HG02981 (cell line): ENCODE measurements around the gene CAMK2D.

Experiments
- ATAC-seq: cut with Tn5 transposase; IDR thresholded peaks from one replicate; pipeline ENCODE4 v1.9.1; 2021; ENCODE audit warnings: mild to moderate bottlenecking, moderate library complexity; ENCODE audit not compliant: unreplicated experiment

CAMK2D gene

DNA sequence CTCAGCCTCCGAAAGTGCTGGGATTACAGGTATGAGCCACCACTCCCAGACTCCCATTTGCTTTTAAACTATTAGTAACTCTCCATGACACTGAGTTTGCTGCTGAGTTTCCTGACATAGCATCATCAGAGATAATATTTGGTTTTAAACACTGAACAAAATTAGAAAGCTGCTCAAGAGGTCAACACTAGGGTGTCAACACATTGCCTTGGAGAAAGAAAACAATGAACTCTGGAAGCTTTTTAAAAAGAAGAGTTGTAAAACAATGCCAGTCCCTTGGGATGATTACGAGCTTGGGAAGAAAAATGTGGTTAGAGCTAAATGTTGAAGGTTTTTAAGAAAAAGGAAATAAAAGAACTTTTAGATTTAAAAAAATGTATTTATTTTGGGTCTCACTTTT is 264.8 kb downstream of the CAMK2D start:
- no peak for ATAC-seq

DNA sequence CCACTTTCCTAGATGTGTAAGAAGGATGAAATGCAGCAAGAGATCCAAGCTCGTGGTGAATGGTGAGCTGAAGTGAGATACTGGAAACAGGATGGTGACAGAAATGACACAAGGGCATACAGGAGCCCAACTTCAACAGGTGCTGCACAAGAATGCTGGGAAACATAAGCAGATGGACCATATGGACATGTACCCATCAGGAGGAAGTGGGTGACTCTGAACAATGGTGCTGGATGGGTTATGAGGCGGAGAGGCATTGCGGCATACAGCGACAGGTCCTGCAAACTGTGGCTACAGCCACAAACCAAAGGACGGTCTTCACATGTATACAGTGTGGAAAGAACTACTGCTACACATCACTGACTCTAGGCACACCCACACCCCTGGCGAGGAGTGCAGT is 265.7 kb downstream of the CAMK2D start:
- no peak for ATAC-seq

DNA sequence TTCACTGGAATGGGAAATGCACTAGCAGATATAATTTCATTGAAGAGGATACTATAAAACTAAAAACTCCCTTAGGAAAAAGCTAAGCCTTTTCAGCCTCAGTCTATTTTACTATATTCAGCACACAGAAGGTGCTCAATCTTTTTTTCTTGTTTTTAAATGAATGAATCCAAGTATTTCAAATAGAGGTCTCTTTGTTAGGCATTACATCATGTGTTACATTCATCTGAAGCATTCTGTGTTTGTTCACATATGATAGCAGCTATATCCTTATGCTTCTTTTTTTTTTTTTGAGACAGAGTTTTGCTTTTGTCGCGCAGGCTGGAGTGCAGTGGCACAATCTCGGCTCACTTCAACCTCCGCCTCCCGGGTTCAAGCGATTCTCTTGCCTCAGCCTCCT is 278.4 kb downstream of the CAMK2D start:
- ATAC-seq: no peak

DNA sequence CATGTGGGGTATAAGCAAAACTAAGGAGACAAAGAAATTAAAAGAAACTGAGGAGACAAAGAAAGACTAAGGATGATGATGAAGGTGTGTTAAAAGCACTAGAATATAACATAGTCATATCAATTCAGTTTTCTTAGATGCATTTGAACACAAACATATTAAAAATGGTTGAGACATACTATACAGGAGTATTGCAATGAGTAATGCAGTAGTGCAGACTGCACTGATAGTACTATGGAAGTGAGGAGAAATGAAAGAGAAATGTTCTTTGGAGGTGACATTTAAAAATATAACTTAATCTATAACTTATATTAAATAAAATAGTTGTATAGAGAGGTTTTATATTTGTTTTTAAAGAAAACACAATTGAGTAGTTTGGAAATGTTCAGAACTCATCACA is 279.2 kb downstream of the CAMK2D start:
- no peak for ATAC-seq

DNA sequence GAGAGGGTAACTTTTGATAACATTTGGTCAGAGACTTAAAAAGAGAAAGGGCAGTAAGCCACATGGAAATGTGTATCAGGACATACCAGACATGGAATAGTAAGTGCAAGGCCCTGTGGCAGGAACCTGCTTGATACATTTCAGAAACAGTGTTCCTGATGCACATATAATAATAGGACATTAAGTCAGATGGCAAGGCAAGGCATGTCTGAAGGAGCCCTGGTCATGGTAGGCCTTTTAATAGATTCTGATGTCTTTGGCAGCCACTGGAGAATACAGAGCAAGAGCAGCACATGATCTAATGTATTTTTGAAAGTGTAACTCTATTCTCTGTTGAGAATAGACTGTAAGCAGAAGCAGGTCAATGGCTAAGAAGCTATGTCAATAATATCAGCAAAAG is 279.7 kb downstream of the CAMK2D start:
- no peak for ATAC-seq

DNA sequence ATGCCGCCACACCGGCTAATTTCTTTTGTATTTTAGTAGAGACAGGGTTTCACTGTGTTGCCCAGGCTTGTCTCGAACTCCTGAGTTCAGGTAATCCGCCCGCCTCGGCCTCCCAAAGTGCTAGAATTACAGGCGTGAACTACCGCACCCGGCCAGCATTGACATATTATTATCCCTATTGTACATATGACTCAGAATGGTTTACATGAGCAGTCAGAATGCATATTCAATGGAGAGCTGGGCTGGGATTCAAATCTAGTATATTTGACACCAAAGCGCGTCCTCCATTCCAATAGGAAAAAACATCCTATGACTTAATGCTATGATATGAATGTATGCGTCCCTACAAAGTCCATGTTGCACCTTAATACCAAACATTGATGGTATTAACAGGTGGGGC is 281.4 kb downstream of the CAMK2D start:
- no peak for ATAC-seq

DNA sequence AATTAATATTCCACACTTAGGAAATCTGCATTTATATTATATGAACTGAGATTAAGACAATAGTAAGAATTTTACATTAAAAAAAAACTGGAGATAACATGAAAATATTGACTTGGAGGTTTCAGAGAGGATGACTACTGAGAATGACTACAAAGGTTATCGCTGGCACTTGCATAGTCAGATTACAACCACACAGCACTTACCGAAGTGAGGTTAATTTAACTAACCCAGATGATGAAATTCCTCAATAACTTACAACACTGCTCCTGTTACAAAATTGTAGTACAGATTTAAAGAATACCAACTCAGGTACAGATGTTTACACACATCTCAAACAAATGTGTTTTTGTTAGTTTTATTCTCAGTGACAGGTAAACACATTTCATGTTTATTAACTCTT is 283.5 kb downstream of the CAMK2D start:
- no peak for ATAC-seq

DNA sequence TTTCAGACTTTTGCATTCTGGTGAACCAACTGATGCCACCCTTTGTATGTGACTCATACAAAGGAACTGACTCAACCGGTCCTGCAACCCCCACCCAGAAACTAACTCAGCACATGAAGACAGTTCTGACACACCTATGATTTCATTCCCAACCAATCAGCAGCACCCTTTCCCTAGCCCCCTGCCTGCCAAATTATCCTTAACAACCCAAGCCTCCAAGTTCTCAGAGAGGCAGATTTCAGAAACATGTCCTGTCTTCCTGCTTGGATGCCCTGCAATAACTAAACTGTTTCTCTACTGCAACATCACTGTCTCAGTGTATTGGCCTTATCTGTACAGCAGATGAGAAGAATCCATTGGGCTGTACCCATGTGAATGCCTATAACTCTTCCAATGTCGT is 284.7 kb downstream of the CAMK2D start:
- no peak for ATAC-seq

DNA sequence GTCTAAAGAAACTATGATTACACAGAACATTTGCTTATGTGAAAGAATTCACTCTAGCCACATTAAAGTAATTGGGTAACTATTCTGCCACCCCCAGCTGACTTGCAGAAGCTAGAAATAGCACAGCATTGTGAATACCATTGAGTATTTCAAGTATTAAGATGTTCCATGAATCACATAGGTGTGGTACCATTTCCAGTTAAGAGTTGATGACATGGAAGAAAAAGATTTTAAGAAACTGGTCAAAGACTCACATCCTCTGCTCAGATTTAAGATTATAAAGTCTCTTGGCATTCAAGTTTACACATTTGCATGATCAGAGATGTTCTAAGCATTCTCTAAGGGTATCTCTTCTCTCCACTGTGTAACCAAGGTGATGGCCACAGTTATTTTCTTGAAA is 287.5 kb downstream of the CAMK2D start:
- ATAC-seq: no peak

DNA sequence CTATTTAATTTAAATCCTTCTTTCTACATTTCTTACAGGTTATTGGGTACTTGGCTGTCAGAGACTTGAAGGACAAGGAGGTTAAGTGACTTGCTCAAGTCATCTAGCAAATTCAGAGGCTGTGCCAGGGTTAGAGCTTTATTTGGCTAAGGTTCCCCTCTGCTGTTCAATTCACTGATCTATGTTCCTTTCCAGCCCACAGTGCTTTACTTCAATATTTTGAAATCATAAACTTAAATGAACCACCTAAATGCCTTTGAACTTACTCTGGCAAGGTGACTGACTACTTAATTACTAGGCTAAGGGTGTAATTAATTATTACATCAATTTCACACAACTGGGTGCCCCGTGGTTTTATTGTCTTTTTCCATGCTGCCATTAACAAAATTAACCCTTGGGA is 288.7 kb downstream of the CAMK2D start:
- ATAC-seq: no peak

DNA sequence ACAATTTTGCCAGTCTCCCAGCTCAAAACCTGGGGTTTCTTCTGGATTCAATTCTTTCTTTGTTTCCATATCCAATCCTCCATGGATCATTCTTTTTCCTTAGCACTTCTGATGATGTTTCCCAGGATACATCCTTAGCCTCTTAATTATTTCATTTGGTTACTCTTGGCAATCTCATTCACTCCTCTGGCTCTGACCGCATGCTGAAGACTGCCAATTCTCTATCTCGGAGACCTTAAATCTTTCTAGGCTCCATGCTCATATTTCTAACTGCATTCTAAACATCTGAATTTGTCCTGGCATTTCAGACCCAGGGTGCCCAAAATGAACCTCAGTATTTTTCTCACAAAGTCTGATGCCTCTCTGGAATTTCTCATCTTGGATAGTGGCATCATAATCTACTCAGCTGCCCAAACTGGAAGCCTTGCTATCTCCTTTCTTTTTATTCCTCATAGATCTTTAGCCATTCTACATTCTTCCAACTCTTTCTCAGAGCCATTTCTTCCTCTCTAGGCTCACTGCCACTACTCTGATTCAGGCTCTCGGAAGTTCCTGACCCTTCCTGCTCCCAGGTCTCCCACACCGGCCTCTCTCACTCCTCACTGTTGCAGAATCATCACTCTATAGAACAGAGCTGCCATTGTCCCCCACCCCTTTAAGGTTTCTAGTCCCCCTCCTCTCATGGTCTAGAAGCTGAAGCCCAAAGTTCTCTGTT is 290.2 kb downstream of the CAMK2D start:
- ATAC-seq: no peak

DNA sequence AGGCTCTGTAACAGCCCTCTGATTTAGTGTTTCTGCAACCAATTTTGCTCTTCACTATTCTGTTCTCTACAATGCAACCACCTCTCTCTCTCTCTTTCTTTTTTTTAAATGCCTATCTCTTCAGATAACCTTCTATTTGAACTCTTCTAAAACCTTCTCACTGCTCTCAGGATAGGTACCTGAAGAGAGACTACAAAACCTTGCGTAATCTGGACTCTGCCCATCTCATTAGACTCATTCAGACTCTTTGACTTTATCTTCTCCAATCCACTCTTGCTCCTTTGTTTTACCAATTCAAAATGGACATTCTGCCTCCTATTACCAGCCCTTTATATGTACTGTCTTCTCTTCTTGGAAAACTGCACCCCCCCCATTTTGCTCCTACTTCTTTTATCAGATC is 291.6 kb downstream of the CAMK2D start:
- no peak for ATAC-seq

DNA sequence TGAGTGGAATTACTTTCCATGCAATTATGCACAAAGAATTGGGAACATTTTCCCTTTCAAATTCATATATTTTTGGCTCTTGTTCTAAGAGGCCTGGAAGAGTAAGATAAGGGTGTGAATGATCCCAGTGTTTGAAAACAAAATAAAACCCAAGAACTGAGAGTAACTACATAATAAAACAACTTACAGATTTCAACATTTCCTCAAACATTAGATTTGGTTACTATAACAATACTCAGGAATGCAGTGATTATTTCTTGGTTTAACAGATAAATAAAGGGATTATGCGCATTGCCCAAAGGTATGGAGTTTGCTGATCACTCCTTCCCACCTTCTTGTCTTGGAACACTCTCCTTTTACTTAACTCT is 292.5 kb downstream of the CAMK2D start:
- no peak for ATAC-seq

DNA sequence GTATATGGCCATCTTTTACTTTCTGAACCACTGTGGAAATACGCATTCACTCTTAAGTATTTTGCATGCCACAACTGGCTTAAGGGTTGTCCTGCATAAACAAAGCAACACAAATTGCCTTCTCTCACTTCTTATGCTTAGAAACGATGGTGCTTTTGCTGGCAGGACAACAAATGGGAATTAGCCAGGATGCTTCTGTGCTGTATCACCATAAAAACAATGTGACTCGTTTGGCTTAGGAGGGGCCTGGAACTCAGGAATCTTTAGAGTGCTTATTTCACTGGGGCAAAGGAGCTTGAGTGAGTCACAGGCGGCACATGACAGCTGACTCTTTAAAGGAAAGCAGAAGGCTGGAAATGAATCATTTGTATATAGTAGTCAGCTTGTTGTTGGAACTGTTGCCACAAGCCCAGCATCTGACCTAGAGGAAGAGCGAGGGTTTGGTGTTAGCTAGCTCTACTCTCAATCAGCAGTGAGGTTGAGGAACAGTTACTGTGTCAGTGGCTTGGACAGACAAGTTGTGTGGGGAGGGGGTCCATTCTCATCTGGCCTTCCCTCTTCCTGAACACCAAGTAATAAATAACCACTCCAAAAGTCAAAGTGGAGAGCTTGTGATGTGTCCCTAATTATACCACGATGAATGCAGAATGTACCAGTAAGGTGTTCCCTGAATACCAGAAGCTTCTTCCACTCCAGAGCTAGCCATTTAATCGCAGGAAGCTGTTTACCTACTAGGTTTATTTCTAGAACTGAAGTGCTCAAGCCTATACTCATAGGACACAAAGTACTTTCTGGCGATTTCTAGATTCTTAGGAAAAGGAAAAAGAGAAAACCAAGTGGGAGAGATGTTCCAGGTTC is 293.1 kb downstream of the CAMK2D start:
- no peak for ATAC-seq

DNA sequence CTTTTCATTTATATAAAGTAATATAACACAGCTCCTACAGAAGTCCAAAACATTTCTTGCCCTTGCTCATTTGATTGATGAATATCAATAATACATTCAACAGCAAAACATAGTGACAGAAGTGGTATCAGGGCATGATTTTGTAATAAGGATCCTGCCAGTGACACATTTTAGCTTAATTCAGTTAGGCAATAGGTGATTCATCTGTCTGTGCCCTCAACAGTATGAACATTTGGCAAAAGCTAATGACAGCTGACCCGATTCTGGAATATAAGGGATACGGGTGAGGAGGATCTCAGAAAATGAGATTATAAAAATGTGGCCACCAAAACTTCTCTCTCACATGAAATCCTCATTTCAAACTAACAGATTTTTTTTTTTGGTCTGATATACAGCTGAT is 294.0 kb downstream of the CAMK2D start:
- no peak for ATAC-seq

DNA sequence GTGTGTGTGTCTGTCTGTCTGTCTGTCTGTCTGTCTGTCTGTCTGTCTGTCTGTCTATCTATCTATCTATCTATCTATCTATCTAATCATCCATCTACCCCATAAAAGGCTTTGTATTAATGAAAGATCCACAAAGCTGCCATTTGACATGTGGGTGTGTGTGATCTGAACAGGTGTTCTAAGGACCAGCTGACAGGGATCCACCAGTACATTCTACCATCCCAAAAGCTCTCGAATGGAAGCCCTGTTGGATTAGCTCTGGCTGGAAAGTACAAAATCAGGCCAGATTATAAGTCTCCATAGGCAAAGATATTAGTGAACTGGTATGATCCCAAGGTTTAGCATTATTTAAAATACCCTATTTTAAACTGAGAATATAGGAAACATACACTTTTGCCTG is 299.3 kb downstream of the CAMK2D start:
- ATAC-seq: no peak

DNA sequence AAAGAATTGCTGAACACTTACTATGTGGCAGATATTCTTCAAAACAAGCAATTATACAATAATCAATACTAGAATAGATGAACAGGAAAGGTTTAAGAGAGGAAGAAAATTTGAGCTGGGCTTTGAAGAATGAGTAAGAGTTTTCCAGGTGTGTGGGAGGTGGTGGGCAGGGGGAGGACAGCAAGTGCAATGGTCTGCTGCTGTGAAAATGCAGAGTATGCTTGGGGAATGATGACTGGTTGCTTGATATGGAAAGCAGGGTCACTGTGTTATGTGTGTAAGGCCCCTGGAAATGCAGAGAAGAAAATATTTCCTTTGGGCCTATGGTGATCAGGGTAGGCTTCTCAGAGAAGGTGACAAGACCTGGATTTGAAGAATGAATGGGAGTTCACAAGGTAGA is 300.3 kb downstream of the CAMK2D start:
- no peak for ATAC-seq

DNA sequence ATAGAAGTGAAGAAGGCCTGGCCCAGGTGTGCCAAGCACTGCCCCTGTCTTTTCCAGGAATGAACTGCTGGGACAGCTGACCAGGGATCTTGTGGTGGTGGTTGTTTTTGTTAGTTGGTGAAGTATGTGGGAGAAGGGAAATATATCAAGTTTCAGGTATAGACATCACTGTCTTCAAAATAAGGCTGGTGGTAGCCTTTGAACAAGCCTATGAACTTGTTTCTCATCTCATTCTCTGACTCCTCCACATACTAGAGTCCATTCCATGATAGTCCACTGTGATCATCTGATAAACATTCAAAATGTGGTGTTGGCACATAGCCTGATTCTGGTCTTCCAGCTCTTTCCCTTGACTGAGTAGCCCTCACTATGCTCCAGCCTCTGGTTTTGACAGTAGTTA is 303.7 kb downstream of the CAMK2D start:
- no peak for ATAC-seq

DNA sequence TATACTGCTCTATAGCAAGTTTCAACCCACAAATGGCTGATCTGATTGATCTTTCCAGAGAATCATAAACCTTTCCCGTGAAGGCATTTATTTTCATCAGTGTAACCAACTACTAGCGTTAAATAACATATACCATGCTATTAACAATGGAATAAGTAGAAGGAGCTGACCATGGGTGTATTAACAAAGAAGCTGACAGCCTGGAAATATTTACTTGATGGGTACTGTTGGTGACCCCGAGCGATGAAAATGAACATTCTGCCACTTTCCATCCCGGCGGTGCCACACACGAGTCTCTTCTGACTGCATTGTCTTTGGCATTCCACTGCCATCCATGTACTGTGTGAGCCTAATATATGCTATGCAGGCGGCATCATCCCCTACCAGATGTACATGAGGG is 304.4 kb downstream of the CAMK2D start:
- ATAC-seq: no peak

DNA sequence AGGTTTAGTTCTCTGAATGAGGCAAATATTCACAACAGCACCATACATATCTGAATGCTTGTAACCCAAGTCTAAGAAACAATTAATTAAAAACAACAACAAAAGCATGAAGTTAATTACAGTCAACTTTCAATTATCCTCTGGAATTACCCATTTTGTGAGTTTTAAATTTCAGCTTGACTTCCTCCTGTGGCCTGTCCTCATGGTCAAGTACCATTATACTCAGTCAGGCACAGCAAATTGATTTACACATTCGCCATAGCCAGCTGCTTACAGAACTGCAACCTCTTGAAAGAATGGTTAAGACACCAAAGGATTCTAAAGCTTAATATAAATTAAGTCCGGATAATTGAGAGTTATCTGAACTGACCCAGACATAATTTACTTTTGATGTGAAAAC is 306.5 kb downstream of the CAMK2D start:
- no peak for ATAC-seq

DNA sequence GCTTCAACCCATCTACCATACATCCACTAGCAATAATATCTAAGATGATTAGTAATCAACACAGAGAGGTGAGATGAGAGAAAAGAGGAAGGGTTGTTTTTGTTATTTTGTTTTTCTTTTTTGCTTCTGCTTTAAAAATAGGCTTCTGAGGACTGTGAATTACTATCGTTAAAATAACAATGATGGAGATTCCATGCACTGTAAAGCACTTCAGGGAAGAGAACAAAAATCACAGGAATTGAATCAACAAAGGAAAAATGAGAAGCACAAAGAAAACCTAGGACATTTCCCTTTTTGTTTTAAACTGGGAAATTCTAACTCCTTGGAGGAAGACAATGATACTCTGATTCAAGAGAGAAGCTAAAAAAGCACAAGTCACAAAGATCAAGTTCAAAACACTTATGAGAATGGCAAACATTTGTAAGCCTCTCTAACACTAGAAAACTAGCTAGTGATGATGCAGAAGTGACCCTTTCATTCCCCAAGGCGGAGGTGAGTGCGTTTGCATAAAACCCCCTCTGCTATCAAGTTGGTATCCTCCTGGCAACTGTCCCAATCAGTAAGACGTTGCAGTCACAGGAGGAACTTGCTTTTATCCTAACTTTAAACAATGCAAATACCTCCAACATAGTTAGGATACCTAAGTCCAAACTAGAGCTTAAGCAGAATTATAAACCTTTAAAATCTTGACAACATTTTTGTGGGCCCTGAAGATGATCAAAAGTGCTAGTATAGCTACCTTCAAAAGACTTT is 308.5 kb downstream of the CAMK2D start:
- no peak for ATAC-seq

DNA sequence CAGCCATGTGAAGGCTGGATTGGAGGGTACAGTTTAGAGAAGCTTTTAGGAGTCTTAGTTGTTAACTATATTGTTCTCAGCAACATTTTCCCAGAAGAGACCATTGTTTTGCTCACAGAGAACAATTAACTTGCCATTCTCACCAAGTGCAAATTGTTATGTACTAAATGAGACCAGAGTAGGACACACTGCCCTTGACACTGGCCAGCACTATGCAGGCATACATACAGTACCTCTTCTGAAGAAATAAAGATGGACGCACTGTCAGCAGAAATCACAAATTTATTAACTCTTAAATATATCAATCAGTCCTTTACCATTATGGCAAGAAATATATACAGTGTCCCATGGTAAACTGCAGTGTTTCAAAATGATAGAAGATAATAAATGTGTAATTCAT is 309.4 kb downstream of the CAMK2D start:
- ATAC-seq: no peak
